RCC 7860 (cell line): ENCODE results near the gene OR4F6.
"Not testable (repeated sequence)": the region's sequence is repeated elsewhere in the genome, so short reads cannot be mapped to it uniquely, and the experiment has no call there.

Source experiments
- DNase-seq: peaks from one replicate; pipeline ENCODE4 v3.0.0-alpha.2; 2015; ENCODE audit warnings: low spot score
- FAIRE-seq: peaks from 2 replicates; lab custom pipeline; 2012; peaks lifted over from hg19 to GRCh38; lab: Jason Lieb, UNC

OR4F6 gene, protein sequence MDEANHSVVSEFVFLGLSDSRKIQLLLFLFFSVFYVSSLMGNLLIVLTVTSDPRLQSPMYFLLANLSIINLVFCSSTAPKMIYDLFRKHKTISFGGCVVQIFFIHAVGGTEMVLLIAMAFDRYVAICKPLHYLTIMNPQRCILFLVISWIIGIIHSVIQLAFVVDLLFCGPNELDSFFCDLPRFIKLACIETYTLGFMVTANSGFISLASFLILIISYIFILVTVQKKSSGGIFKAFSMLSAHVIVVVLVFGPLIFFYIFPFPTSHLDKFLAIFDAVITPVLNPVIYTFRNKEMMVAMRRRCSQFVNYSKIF

DNA sequence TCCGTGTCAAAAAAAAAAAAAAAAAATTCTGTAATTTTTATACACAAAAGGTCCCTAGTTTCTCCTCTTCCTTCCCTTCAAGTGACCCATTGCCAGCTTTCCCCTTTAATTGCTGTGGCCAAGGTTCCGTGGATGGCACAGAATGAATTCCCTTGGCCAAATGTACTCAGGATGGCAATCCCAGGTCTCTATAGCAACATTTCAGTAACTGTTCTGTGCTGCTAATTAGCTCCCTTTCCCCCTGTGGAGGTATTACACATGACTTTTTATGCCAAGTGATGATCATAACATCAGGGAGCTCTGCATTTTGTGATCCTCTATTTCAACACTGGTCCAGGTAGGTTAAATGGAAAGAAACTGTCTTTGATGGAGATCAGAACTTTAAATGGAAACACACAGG, at the start of gene OR4F6:
Gene OR4F6 (plus strand): TSS at position 301 of the 400 bp plus-strand sequence. CDS start 2,211 bp downstream, outside the sequence.
- FAIRE-seq (no peak), DNase-seq (no peak)

DNA sequence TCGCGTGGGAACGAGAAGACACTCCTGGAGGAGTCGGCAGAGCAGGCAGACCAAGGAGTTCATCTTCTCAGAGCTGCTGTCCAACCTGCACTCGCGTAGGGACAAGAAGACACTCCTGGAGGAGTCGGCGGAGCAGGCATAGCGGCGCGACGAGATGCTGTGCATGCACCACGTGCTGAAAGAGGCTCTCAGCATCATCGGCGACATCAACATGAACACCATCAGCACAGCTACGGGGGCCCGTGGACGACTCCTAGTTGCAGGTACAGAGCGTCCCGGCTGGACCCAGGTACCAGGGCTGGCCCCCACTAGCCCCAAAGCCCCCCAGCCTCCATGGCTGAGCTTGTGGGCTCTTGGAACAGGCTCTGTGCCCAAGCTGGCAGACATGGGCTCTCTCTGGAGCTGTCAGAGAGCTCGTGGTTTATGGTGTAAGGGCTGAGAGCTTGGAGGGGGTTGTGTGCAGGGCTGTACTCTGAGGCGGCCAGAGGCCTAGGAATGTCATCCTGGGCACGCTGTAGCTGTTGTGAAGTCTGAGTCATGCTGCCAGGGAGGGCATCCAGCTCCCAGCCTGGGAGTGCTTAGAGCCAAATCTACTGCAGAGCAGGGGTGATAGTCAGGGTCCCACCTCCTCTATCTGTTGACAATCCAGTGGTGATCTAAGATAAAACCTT, 38.5 kb upstream of the OR4F6 start:
- peak; percentile 18 for DNase-seq
- FAIRE-seq, result not testable (repeated sequence)

DNA sequence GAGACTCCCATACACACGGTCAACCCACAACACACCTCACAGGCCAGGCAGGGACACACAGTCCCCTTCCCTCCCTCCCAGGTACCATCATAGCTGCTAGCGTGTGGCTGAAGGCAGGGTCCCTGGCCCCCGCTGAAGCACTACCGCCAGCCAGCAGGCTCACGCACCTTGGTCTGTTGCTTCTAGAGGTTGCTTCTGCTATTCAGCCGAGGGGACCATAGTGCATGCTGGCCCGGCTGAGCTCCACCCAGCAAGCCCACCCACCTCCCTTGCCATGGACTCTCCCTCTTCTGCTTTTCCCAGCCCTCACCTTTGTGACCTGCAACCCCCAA, 38.0 kb upstream of the OR4F6 start:
- DNase-seq, FAIRE-seq: not testable (repeated sequence)

DNA sequence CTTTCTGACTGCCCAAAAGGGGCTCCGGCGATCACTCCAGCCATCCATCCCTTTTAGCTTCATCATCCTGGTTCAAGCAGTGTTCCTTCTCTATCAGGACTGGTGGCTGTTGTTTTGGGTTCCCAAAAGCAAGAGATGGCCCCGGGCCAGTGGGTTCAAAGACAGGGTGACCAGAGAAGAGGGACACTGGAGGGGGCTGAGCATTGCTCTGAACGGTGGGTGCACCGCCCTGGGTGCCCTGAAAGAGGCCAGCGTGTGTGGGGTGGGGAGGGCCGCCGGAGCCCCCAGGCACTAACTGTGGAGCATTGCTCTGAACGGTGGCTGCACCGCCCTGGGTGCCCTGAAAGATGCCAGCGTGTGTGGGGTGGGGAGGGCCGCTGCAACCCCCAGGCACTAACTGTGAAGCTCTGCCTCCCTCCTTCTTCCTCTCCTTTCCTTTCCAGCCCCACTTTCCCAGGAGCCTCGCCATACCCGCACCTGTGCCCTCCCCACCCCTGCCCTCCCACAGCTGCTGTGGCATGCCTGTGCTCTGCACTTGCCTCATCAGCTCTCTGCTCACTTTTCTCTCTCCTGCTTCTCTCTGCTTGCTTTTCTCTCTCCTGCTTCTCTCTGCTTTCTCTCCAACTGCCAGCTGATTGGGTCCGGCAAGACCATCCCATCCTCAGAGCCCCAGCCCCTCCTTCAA, 37.4 kb upstream of the OR4F6 start:
- no peak for DNase-seq
- FAIRE-seq, result no peak

DNA sequence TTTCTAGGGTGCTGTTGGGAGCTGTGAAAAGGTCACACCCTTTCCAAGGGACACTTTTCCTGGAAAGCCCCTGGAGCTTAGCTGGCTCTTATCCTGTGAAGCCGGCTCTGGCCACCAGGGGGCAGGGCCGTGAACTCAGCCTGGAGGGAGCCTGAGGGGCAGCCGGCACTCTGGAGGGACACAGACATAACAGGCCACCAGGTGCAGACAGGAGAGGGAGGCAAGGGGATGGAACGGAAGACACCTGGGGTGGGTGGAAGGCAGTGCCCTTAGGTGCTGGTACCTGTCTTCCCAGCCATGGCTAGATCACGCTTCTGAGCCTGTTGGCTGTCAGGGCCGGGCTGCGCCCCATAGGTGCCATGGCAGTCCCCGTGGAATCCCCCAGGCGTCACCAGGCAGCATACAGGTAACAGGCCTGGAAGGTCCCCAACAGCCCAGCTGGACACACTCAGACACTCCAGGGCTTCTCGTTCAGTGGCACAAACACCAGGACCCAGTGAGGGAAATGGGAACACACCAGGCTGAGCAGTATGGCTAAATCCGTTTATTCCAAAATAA, 36.1 kb upstream of the OR4F6 start:
- FAIRE-seq, DNase-seq: not testable (repeated sequence)

DNA sequence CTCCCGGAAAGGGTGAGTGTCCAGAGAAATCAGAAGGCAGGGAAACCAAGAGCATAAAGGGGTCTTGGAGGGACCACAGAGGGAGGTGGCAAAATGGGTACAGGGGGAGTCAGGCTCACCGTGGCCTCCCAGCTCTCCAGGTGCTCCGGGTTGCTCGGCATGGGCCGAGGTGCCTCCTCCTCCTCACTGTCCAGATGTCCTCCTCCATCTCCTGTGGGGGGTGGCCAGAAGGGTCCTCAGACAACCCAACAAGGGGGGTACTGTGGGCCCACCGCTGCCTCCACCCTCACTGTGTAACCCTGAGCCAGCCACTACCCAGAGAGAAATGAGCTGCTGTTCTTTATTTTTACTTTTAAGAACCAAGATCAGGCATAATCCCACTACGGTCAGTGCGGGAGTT, 30.4 kb upstream of the OR4F6 start:
- FAIRE-seq, result no peak
- no peak for DNase-seq

DNA sequence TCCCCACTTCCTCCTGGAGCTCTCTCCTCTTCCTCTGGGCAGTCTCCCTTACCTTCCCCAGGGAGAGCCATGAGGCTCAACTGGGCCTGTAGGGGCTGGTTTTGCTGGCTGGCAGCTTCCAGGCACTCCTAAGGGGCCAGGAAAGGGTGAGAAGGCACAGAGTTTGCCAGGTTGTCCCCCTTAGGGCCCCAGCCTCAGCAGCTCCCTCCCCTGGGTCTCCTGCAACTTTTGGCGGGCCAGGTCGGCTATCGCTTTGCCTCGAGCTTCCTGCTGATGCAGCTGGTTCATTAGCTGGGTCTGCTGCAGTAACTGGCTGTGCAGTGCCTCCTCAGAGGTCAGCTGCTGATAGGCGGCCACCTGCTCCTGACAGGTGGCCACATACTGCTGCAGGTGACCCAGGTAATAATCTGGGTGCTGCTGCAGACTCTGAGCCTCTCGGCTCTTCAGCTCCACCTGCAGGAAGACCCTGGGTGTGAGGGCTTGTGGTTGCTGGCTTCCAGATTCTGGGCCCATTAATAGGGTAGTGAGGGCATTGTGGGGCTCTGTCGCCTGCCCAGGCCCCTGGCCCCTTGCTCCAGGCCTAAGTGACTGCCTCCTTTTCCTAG, 29.7 kb upstream of the OR4F6 start:
- no peak for FAIRE-seq

DNA sequence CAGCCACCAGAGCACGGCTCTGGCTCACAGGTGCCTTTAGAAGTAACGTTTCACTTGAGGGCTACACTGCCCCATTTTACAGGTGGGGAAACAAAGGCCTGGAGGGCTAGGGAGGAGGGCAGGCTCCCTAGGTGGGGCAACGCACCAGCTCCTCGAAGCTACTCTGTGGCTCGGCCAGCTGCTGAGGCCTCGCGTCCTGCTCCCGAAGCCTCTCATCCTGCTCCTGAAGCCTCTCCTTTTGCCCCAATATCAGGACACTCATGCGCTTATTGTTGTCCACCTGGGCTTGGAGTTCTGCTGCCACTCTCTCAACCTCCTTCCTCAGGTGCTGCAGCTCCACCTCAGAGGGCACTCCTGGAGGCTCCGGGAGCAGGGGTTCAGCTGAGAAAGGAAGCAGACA, 28.2 kb upstream of the OR4F6 start:
- no peak for DNase-seq
- FAIRE-seq, result no peak

More for the DNA sequence above, 29.7 kb upstream of the OR4F6 start:
- no peak for DNase-seq

DNA sequence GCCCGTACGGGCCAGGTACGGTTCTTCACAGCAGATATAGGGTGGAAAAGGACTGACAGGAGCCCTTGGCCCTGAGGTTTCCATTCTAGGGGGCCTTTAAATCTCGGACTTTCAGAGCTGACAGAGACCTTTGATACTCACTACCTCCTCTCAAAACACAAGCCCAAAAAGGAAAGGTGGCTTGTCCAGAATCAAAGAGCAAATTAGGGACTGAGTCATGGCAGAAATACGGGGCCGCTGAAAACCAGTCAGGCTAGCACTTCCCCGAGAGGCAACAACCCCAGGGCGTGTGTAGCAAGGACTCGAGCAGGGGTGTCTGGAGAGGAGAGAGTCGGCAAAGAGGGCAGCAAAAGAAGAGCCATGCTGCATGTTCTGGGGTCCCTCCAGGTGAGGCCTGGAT, 24.7 kb upstream of the OR4F6 start:
- not testable (repeated sequence) for DNase-seq, FAIRE-seq

DNA sequence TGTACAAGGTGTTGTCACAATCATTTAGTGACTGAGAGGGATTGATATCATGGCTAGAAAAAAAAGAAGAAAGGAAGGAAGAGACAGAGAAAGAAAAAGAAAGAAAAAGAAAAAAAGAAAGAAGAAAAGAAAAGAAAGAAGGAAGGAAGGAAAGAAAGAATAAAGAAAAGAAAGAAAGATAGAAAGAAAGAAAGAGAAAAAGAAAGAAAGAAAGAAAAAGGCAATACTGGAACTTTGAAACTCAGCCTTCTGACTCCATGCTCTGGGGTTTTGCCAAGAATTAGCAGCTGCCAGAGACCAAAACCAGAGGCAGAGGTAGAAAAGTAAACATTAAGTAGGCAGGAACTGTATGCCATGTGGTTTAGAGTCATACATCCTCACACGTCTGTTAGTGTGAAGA, 23.1 kb upstream of the OR4F6 start:
- FAIRE-seq, result peak; percentile 36
- not testable (repeated sequence) for DNase-seq

DNA sequence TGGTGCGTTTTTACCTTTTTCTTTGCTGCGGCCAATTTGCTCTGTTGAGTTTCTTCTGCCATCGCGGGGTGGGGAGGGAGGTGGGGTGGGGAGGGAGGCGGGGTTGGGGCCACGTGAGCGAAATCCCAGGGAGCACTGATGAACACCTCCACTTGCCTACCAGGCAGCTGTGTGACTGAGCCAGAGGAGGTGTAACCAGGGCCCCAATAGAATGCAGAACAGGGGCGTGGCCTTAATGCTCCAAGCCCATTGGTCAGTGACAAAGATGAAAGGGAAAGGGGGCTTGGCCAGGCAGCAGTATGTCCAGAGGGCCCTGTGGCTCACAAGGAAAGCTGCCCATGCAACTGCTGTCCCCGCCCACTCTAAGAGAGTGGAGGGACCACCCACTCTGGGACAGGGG, 21.4 kb upstream of the OR4F6 start:
- DNase-seq (no peak), FAIRE-seq (no peak)

DNA sequence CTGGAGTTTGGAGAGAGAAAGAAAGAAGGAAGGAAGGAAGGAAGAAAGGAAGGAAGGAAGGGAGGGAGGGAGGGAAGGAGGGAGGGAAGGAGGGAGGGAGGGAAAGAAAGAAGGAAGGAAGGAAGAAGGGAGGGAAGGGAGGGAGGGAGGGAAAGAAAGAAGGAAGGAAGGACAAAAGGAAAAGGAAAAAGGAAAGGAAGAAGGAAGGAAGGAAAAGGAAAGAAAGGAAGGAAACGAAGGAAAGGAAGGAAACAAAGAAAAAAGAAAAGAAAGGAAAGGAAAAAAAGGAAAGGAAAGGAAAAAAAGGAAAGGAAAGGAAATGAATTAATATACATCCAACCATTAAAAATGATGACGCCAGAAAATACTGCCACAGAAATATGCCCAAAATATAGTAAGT, 18.7 kb upstream of the OR4F6 start:
- DNase-seq (no peak), FAIRE-seq (no peak)

DNA sequence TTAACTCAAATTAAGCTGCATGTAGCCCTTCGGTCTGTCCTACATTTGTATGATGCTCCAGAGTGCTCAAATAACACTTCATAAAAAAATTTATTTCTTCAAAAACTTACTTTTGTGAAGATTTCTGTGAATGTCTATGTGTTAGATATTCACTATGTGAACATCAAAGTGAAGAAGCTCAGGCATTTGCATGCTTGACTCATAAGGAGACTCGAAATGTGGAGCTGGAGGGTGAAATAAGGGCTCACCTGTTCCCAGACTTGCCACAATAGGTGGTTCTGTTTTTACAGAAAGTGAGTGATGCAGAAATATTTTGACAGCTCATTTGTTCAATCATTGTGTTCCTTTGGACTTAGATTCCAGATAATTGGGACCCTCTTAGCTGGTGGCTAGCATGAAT, 16.9 kb upstream of the OR4F6 start:
- not testable (repeated sequence) for DNase-seq, FAIRE-seq

DNA sequence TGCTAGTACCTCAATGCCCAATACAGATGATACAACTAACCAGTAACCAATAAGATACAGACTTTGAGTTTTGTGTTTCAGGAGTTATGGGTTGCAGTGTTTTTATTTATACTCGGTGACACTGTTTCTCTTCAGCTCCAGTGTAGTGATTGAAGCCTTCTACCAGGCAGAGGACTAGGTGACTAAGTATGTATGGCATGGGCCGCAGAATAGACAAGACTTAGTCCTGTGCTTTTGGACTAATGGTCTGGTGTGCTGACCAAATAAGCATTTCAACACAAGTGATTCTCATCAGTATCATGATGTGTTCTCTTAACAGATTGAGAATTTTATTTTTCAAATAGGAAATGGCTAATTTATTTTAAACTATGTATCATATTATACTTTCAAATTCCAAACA, 15.3 kb upstream of the OR4F6 start:
- not testable (repeated sequence) for DNase-seq, FAIRE-seq

DNA sequence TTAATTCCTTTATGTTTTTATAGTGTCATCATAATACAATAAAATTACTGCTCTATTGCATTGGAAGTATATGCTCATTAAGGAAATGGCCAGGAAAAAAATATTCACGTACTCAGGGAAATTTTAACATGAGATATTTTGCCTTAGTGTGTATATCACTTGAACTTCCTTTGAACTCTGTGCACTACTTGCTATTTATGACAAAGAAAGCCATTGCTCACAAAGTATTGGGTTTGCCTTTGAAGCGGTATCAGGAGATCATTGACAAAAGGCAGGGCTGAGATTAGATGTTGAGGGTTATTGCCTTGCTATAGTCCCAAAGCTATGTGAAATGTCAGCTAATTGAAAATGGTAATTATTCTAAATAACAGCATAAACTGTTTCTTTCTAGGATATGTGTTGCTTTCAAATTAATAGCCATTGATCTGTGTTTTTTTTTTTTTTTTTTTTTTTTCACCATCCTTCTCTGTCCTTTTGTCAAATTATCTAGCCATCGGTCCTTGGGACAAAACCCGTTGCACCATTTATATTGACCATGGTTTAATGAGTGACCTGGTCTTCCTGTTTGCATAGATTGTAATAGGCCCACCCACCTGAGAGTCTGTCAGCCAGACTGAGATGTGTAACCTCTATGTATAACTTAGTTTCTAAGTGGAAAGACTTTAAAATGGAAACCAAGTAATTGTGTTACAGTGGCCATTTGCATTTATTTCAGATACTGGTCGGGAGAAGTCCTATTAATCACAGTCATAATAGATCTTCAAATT, 14.6 kb upstream of the OR4F6 start:
- FAIRE-seq, result not testable (repeated sequence)

DNA sequence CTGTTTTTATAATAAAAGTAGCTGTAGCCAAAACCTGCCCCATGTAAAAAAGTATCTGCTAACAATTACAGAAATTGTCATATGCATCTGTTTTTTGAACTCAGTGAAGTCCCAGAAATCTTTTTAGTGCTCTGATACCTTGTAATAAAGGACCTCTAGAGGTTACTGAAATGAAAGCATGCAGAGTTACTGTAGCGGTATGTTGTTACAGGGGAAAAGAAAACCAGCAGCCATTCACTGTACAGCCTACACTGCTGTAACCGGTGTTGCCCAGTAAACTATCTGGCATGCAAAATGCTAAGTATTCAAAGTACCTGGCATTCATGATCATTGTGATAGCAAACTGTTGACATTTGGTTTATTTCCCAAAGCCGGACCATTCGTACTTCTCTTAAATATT, 12.6 kb upstream of the OR4F6 start:
- not testable (repeated sequence) for FAIRE-seq, DNase-seq

More for the DNA sequence above, 14.6 kb upstream of the OR4F6 start:
- not testable (repeated sequence) for DNase-seq

DNA sequence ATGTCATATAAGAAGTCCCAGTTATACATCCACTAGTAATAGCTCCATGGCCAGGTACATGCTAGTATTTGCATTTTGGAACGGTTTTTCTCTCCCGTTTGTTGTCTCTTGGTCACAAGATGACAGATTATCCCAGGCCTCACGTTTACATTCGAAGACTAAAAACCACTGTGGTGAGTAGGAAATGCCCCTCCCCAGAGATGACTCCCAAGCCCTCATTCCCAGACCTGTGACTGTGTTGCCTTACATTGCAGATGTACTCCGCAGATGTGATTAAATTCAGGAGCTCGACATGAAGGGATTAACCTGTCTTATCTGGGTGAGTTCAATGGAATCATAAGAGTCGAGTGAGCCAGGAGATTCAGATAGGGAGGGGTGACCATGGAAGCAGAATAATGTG, 9.3 kb upstream of the OR4F6 start:
- not testable (repeated sequence) for DNase-seq, FAIRE-seq

DNA sequence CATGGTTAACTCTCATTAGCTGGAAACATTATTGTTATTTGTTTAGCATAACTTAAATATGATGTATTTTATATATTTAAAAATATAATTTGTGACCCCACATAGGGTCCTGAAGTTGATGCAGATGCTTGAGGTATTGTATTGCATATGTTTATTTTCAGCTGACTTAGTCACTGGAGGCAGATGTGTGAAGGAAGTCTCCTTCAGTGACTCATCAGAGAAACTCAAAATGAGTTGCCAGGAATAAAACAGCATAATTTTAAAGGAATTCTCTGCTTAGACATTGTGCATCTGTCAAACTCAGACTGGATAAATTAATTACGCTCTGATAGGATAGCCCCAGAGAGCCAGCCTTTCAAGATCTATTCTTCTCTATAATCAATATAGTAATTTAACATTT, 7.9 kb upstream of the OR4F6 start:
- DNase-seq (peak; percentile 46), FAIRE-seq (peak; percentile 65)

DNA sequence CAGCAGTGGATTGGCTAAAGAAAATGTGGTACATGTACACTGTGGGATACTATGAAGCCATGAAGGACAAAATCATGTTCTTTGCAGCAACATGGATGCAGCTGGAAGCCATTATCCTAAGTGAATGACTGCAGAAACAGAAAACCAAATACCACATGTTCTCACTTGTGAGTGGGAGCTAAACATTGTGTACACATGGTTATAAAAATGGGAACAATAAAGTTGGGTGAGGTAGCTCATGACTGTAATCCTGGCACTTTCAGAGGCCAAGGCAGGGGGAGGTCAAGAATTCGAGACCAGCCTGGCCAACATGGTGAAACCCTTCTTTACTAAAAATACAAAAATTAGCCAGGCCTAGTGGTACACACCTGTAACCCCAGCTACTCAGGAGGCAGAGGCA, 3.6 kb upstream of the OR4F6 start:
- no peak for FAIRE-seq

DNA sequence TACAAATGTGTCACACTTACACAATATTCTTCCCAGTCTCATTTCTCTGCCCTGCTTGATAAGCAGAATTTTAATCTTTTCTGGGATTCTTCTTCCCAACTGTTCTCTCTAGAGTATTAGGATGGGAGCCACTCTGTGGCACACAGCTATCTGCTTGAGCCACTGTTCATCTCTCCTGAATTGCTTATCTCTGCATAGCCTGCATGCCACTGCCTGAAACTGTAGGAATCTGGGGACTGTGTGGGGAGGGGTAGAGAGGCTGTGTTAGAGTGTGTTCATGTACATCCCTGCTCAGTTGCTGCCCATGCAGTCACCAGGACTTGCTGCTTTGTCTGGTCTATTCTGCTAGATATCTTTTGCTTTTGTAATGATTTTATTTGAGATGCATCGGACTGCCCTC, 2.3 kb upstream of the OR4F6 start:
- no peak for DNase-seq

More for the DNA sequence above, 3.6 kb upstream of the OR4F6 start:
- no peak for DNase-seq

More for the DNA sequence above, 2.3 kb upstream of the OR4F6 start:
- no peak for FAIRE-seq
